ENCODE measurements around the gene CHPT1. TPM values are rescaled to one million over a fixed set of nuclear protein-coding genes. Genes with fewer than 3 reads are reported as not detected.

Gene CHPT1
- total RNA-seq, 2 experiments from 2014 or later = 15.2 to 15.8 TPM

DNA sequence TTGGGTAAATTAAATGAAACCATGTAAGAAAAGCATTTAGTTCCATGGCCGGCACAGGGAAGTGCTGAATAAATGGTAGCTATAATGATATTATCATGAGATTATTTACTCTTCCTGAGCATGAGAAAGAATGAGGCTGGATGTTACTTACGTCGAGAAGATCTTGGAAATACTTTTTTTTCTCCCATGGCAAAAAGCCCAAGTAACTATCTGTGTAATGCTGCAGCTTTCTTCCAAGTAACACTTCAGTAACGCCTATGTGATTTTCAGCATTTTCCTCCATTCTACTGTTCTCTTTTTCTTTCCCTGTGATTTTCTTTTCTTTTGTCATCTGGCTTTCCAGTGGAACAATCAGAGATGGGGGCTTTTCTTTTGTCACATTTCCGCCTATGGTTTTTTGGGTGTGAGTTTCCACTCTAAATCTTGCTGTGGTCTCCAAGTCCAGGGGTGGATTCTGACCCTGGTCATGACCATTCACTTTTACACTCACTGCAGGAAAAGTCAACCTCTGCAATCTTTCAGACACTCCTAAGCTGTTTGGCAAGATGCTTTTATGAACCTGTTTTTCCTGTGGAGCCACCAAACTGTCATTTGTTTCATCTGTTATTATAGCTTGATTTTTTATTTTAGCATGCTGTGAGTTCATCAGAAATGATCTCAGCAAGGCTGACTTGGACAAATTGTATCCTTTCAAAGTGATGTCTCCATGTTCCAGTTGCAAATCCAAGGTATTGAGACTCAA lies 66.8 kb downstream of the CHPT1 start:
- Mint-ChIP-seq H3K4me3 (no peak overlapping the region), H3K4me1 (ENCODE audit: low read depth) (no peaks in the 10 kb centered on the region), H3K27me3 (no peaks in the 10 kb centered on the region), H3K9me3 (no peaks in the 10 kb centered on the region), H3K27ac (no peak overlapping the region), H3K36me3 (ENCODE audit: low read depth) (peaks cover 17% of the 10 kb centered on the region)
- no peak for TF ChIP-seq CTCF (IDR thresholded peaks at IDR 0.05)
- CTCF ChIA-PET = interaction anchor here (1.0 to 2.0 kb wide), 3 partner anchors 9 to 349 kb away, joined by 3 to 8 read pairs (median 3); no protein-coding TSS in a partner anchor
- ATAC-seq = no peak
- POLR2A ChIA-PET = no interaction called here
- intact Hi-C loops (cut with micrococcal nuclease) = no loop called here
- no peak for DNase-seq

DNA sequence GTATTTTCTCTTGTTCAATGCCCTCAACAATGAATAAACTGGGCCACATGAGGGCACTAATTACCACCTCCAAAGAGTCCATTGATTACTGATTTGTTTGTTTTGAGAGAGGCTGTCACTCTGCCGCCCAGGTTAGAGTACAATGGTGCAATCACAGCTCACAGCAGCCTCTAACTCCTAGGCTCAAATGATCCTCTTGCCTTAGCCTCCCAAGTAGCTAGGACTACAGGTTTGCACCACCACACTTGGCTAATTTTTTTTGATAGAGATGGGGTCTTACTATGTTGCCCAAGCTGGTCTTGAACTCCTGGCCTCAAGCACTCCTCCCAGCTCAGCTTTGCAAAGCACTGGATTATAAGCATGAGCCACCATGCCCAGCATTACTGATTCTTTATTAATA lies 70.1 kb downstream of the CHPT1 start:
- Mint-ChIP-seq H3K9me3 (no peaks in the 10 kb centered on the region), H3K36me3 (ENCODE audit: low read depth) (peaks cover 27% of the 10 kb centered on the region)
- no peak for DNase-seq

GRCh38 chr12:101768781-101769180 lies 71.3 kb downstream of the CHPT1 start:
- ChIA-PET CTCF (interaction anchor here (1.2 to 7.9 kb wide), 4 partner anchors 9 to 70 kb away, joined by 5 to 199 read pairs (median 12); partner anchors contain the start of gene GNPTAB), POLR2A (no interaction called here)
- no peak for TF ChIP-seq CTCF (IDR thresholded peaks at IDR 0.05)
- H3K27ac Mint-ChIP-seq = no peak overlapping the region
- intact Hi-C loops (cut with micrococcal nuclease) = no loop called here
- H3K27me3 Mint-ChIP-seq = no peaks in the 10 kb centered on the region
- H3K9me3 Mint-ChIP-seq = no peaks in the 10 kb centered on the region
- no peak for ATAC-seq
- peaks cover 31% of the 10 kb centered on the region for H3K36me3 Mint-ChIP-seq (ENCODE audit: low read depth)
- H3K4me3 Mint-ChIP-seq = no peak overlapping the region
- no peak for DNase-seq
- no peaks in the 10 kb centered on the region for H3K4me1 Mint-ChIP-seq (ENCODE audit: low read depth)

More for the DNA sequence above, 70.1 kb downstream of the CHPT1 start:
- Mint-ChIP-seq H3K27me3 (no peaks in the 10 kb centered on the region), H3K27ac (no peak overlapping the region), H3K4me3 (no peak overlapping the region), H3K4me1 (ENCODE audit: low read depth) (no peaks in the 10 kb centered on the region)
- ATAC-seq = no peak
- CTCF ChIA-PET = interaction anchor here (1.4 to 7.9 kb wide), 3 partner anchors 10 to 71 kb away, joined by 3 to 199 read pairs (median 17); partner anchors contain the start of gene GNPTAB
- intact Hi-C loops (cut with micrococcal nuclease) = no loop called here
- no peak for TF ChIP-seq CTCF (IDR thresholded peaks at IDR 0.05)
- POLR2A ChIA-PET = interaction anchor here (0.7 kb wide), 1 partner anchor 10 kb away, joined by 3 read pairs; no protein-coding TSS in a partner anchor

DNA sequence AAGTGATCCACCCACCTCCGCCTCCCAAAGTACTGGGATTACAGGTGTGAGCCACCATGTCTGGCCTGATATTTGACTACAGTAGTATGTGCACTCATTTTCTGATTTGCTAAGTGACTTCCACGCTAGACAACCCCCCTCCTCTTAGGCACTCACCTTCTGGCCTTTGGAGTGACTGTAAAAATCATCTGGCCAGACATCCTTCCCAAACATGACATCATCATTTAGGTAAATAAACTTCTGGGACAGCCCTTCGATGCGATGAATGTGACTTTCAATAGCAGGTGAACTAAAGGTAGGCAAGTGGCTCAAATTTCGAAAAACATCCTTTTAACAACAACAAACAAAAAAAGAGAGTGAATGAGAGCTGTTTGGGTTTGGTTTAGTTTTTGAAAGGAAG lies 72.4 kb downstream of the CHPT1 start:
- no peaks in the 10 kb centered on the region for H3K27me3 Mint-ChIP-seq
- no peak for TF ChIP-seq CTCF (IDR thresholded peaks at IDR 0.05)
- no peaks in the 10 kb centered on the region for H3K9me3 Mint-ChIP-seq
- intact Hi-C loops (cut with micrococcal nuclease) = no loop called here
- H3K27ac Mint-ChIP-seq = no peak overlapping the region
- peaks cover 31% of the 10 kb centered on the region for H3K36me3 Mint-ChIP-seq (ENCODE audit: low read depth)
- H3K4me1 Mint-ChIP-seq (ENCODE audit: low read depth) = peaks cover 4% of the 10 kb centered on the region
- ChIA-PET POLR2A (no interaction called here), CTCF (interaction anchor here (0.9 to 7.9 kb wide), 6 partner anchors 10 to 76 kb away, joined by 3 to 199 read pairs (median 6); partner anchors contain the start of gene GNPTAB)
- ATAC-seq (no peak), DNase-seq (no peak)
- H3K4me3 Mint-ChIP-seq = no peak overlapping the region

Measured in activated CD8-positive, alpha-beta T cell treated with anti-CD3 and anti-CD28 coated beads for 36 hours (primary cell).